HCT116 (cell line): ENCODE measurements around the gene COL9A2.

Experiments
- ATF3 ChIP-seq: IDR thresholded peaks from 2 replicates; pipeline ENCODE4 v1.6.1; 2012
- CEBPB ChIP-seq: IDR thresholded peaks from 2 replicates; pipeline ENCODE4 v1.6.1; 2012; ENCODE audit warnings: low read depth
- CTCF ChIP-seq, 3 experiments: fragments of 200-600 bp in 1 of 3; sonication (generic) in 1 of 3; IDR thresholded peaks in 2 of 3; conservative IDR thresholded peaks in 1 of 3; 2 replicates each; pipeline ENCODE4 v1.5.1; 2012 to 2017; ENCODE audit warnings: low read depth in 2 of 3, low read length in 2 of 3, antibody characterized with exemption in 1 of 3, borderline replicate concordance in 1 of 3, control low read depth in 1 of 3, mild to moderate bottlenecking in 1 of 3, mixed read lengths in 1 of 3, mixed run types in 1 of 3, moderate library complexity in 1 of 3; ENCODE audit not compliant: insufficient read depth in 1 of 3
- EZH2 ChIP-seq: fragments of 200-600 bp; sonication (generic); IDR thresholded peaks from 2 replicates; pipeline ENCODE4 v1.6.1; 2017; ENCODE audit warnings: antibody characterized with exemption, mixed run types
- EZH2phosphoT487 ChIP-seq: fragments of 200-600 bp; IDR thresholded peaks from 2 replicates; pipeline ENCODE4 v1.6.1; 2018; ENCODE audit warnings: antibody characterized with exemption, borderline replicate concordance
- POLR2A ChIP-seq: IDR thresholded peaks from 2 replicates; pipeline ENCODE4 v1.7.0; 2011; ENCODE audit warnings: borderline replicate concordance; ENCODE audit not compliant: insufficient read depth, insufficient read length; ENCODE audit errors: extremely low read depth
- POLR2AphosphoS5 ChIP-seq: IDR thresholded peaks from 2 replicates; pipeline ENCODE4 v1.6.1; 2011; ENCODE audit warnings: mild to moderate bottlenecking, low read depth, low read length, moderate library complexity
- SIN3A ChIP-seq: IDR thresholded peaks from 2 replicates; pipeline ENCODE4 v1.6.1; 2012; ENCODE audit warnings: low read depth
- SP1 ChIP-seq: IDR thresholded peaks from 2 replicates; pipeline ENCODE4 v1.6.1; 2012; ENCODE audit warnings: low read depth
- ZNF274 ChIP-seq: fragments of 200-500 bp; sonication (Bioruptor generic); IDR thresholded peaks from 2 replicates; pipeline ENCODE4 v1.6.1; 2014; ENCODE audit warnings: mild to moderate bottlenecking, low read depth, low read length, inconsistent platforms

GRCh38 chr1:40305871-40306270 is 11.2 kb downstream of the COL9A2 start:
- TF ChIP-seq CTCF (IDR thresholded peaks at IDR 0.05 in 2 of 3, conservative IDR thresholded peaks at IDR 0.05 in 1 of 3; ENCODE audit: borderline replicate concordance in 1 of 3, insufficient read depth in 1 of 3, low read depth in 2 of 3, low read length in 2 of 3): no peak
- TF ChIP-seq ATF3: no peak
- TF ChIP-seq ZNF274: no peak
- no peak for TF ChIP-seq CEBPB
- TF ChIP-seq EZH2phosphoT487: no peak
- TF ChIP-seq POLR2AphosphoS5: no peak
- TF ChIP-seq POLR2A: no peak
- TF ChIP-seq SP1: no peak
- no peak for TF ChIP-seq EZH2
- no peak for TF ChIP-seq SIN3A
